H1 (cell line): Measurements from ENCODE around the gene ZNF532. TPM values are rescaled to one million over a fixed set of nuclear protein-coding genes. Genes with fewer than 3 reads are reported as not detected.
A peak's percentile ranks its signal among the peaks of the same experiment; 100 is the strongest.

Experiments
- CTCF ChIA-PET: fragments of 300-600 bp; sonication (Branson Sonifier 250); formaldehyde crosslinking; loops from one replicate; lab custom pipeline; 2021; ENCODE audit not compliant: partially characterized antibody; lab: Charles Lee
- POLR2A ChIA-PET: fragments of 300-600 bp; sonication (Branson Sonifier 250); formaldehyde crosslinking; loops from one replicate; lab custom pipeline; 2021; ENCODE audit warnings: inconsistent platforms; ENCODE audit not compliant: partially characterized antibody; lab: Charles Lee
- DNase-seq, 2 experiments: peaks; one replicate each; pipeline versions ENCODE4 v3.0.0 to v3.0.0-alpha.2; 2010 to 2022; ENCODE audit warnings: low spot score in 2 of 2, low read depth in 1 of 2, mixed read lengths in 1 of 2
- FAIRE-seq: peaks from 2 replicates; lab custom pipeline; 2011; peaks lifted over from hg19 to GRCh38; lab: Jason Lieb, UNC
- H2AFZ ChIP-seq: 2 replicates; pipeline ENCODE4 v1.8.1; 2012; ENCODE audit warnings: low read length, inconsistent platforms
- H2AK5ac ChIP-seq: 2 replicates; pipeline ENCODE4 v1.6.1; 2013; ENCODE audit warnings: low read depth, low read length
- H2BK120ac ChIP-seq: replicated peaks from 2 replicates; pipeline ENCODE3; 2013; ENCODE audit warnings: low read depth, low read length, inconsistent platforms
- H2BK12ac ChIP-seq: 2 replicates; pipeline ENCODE4 v1.6.1; 2013; ENCODE audit warnings: low read depth, low read length
- H2BK15ac ChIP-seq: 2 replicates; pipeline ENCODE4 v1.6.1; 2013; ENCODE audit warnings: low read length
- H2BK20ac ChIP-seq: 2 replicates; pipeline ENCODE4 v1.6.1; 2013; ENCODE audit warnings: low read length
- H2BK5ac ChIP-seq: 2 replicates; pipeline ENCODE4 v1.6.1; 2013; ENCODE audit warnings: low read depth, low read length
- H3K14ac ChIP-seq: 2 replicates; pipeline ENCODE4 v1.6.1; 2013; ENCODE audit warnings: inconsistent platforms; ENCODE audit not compliant: insufficient read length
- H3K18ac ChIP-seq: 2 replicates; pipeline ENCODE4 v1.6.1; 2013; ENCODE audit warnings: low read length; ENCODE audit errors: extremely low read depth
- H3K23ac ChIP-seq: 2 replicates; pipeline ENCODE4 v1.6.1; 2013; ENCODE audit warnings: inconsistent platforms; ENCODE audit not compliant: insufficient read length
- H3K23me2 ChIP-seq: 2 replicates; pipeline ENCODE4 v1.6.1; 2013; ENCODE audit warnings: low read depth, low read length
- H3K27ac ChIP-seq: 2 replicates; pipeline ENCODE4 v1.6.1; 2011; ENCODE audit warnings: low read depth, low read length, inconsistent platforms
- H3K27me3 ChIP-seq, 4 experiments: replicated peaks in 1 of 4; 1 replicate in 1 of 4; 2 replicates in 3 of 4; pipeline versions ENCODE4 v1.6.1 to v1.8.1; 2011 to 2013; ENCODE audit warnings: low read length in 3 of 4, mild to moderate bottlenecking in 3 of 4, inconsistent platforms in 2 of 4, mixed read lengths in 2 of 4, moderate library complexity in 1 of 4; ENCODE audit not compliant: control insufficient read depth in 3 of 4, insufficient read depth in 3 of 4; ENCODE audit errors: extremely low read depth in 1 of 4
- H3K36me3 ChIP-seq, 4 experiments: 2 replicates each; pipeline versions ENCODE4 v1.6.1 to v1.8.1; 2011 to 2013; ENCODE audit warnings: mild to moderate bottlenecking in 4 of 4, low read length in 3 of 4, moderate library complexity in 2 of 4, control low read depth in 1 of 4, inconsistent platforms in 1 of 4; ENCODE audit not compliant: insufficient read depth in 4 of 4, control insufficient read depth in 2 of 4
- H3K4ac ChIP-seq: replicated peaks from 2 replicates; pipeline ENCODE3; 2013; ENCODE audit warnings: low read length, low read depth, mixed read lengths, inconsistent platforms; ENCODE audit not compliant: insufficient read length
- H3K4me1 ChIP-seq, 4 experiments: replicated peaks in 1 of 4; 1 replicate in 1 of 4; 2 replicates in 3 of 4; pipeline versions ENCODE4 v1.6.1 to v1.8.1; 2011 to 2013; ENCODE audit warnings: low read length in 3 of 4, inconsistent platforms in 2 of 4, mixed read lengths in 1 of 4; ENCODE audit not compliant: insufficient read depth in 4 of 4, control insufficient read depth in 3 of 4
- H3K4me2 ChIP-seq, 2 experiments: 2 replicates each; pipeline versions ENCODE4 v1.6.1 to v1.8.1; 2011 to 2013; ENCODE audit warnings: low read depth in 2 of 2, low read length in 2 of 2, control low read depth in 1 of 2, inconsistent platforms in 1 of 2, mild to moderate bottlenecking in 1 of 2; ENCODE audit not compliant: insufficient read depth in 1 of 2
- H3K4me3 ChIP-seq, 4 experiments: fragments of 200-600, 300-600 bp in 1 of 4; sonication (generic), shearing (Covaris generic), sonication (Bioruptor Twin) in 1 of 4; 2 replicates each; pipeline versions ENCODE4 v1.5.1 to v1.8.1; 2011 to 2016; ENCODE audit warnings: low read length in 4 of 4, low read depth in 3 of 4, control low read depth in 2 of 4, inconsistent platforms in 2 of 4, mild to moderate bottlenecking in 2 of 4, mixed read lengths in 1 of 4, moderate library complexity in 1 of 4; ENCODE audit not compliant: insufficient read depth in 2 of 4; ENCODE audit errors: extremely low read depth in 1 of 4
- H3K56ac ChIP-seq: replicated peaks from 2 replicates; pipeline ENCODE3; 2013; ENCODE audit warnings: low read depth, mild to moderate bottlenecking, mixed read lengths, low read length, inconsistent platforms; ENCODE audit not compliant: insufficient read length
- H3K79me1 ChIP-seq: 2 replicates; pipeline ENCODE4 v1.6.1; 2013; ENCODE audit warnings: low read depth, low read length, control low read depth
- H3K79me2 ChIP-seq, 2 experiments: 2 replicates each; pipeline versions ENCODE4 v1.6.1 to v1.8.1; 2012 to 2013; ENCODE audit warnings: low read length in 2 of 2, mild to moderate bottlenecking in 2 of 2, inconsistent platforms in 1 of 2; ENCODE audit not compliant: insufficient read depth in 2 of 2, control insufficient read depth in 1 of 2
- H3K9ac ChIP-seq, 4 experiments: replicated peaks in 1 of 4; 1 replicate in 1 of 4; 2 replicates in 3 of 4; pipeline versions ENCODE4 v1.6.1 to v1.8.1; 2011 to 2013; ENCODE audit warnings: low read depth in 3 of 4, low read length in 3 of 4, control low read depth in 2 of 4, mild to moderate bottlenecking in 2 of 4, moderate library complexity in 2 of 4, inconsistent platforms in 1 of 4; ENCODE audit errors: extremely low read depth in 1 of 4
- H3K9me3 ChIP-seq, 2 experiments: 2 replicates each; pipeline versions ENCODE4 v1.6.1 to v1.8.1; 2012 to 2013; ENCODE audit warnings: mild to moderate bottlenecking in 2 of 2, moderate library complexity in 2 of 2, control low read depth in 1 of 2, inconsistent platforms in 1 of 2, low read depth in 1 of 2, low read length in 1 of 2, mixed read lengths in 1 of 2; ENCODE audit not compliant: insufficient read depth in 2 of 2
- H4K20me1 ChIP-seq, 2 experiments: replicated peaks in 1 of 2; 2 replicates each; pipeline versions ENCODE3 to v1.8.1; 2011 to 2013; ENCODE audit warnings: inconsistent platforms in 2 of 2, low read length in 2 of 2, mild to moderate bottlenecking in 1 of 2; ENCODE audit not compliant: insufficient read depth in 2 of 2, control insufficient read depth in 1 of 2
- H4K5ac ChIP-seq: 2 replicates; pipeline ENCODE4 v1.6.1; 2013; ENCODE audit warnings: low read length, low read depth, mixed read lengths, inconsistent platforms; ENCODE audit not compliant: insufficient read length
- H4K8ac ChIP-seq: 2 replicates; pipeline ENCODE4 v1.8.0; 2013; ENCODE audit warnings: mild to moderate bottlenecking, moderate library complexity, low read length, inconsistent platforms; ENCODE audit not compliant: insufficient read depth; ENCODE audit errors: extremely low read depth
- H4K91ac ChIP-seq: replicated peaks from 2 replicates; pipeline ENCODE3; 2013; ENCODE audit warnings: low read length, mixed read lengths, inconsistent platforms; ENCODE audit not compliant: insufficient read length
- ASH2L ChIP-seq: fragments of 200-600, 300-600 bp; sonication (generic); IDR thresholded peaks from one replicate; pipeline ENCODE4 v1.7.1; 2017; ENCODE audit warnings: low read length
- BCL11A ChIP-seq, 2 experiments: IDR thresholded peaks; one replicate each; pipeline ENCODE4 v1.6.1; 2011; ENCODE audit warnings: low read depth in 2 of 2, low read length in 2 of 2, mild to moderate bottlenecking in 2 of 2
- BRCA1 ChIP-seq: IDR thresholded peaks from 2 replicates; pipeline ENCODE4 v1.6.1; 2012; ENCODE audit warnings: low read depth, low read length, improper control_type of control experiment
- CEBPB ChIP-seq: IDR thresholded peaks from 2 replicates; pipeline ENCODE4 v1.6.1; 2012; ENCODE audit warnings: low read depth, low read length
- CREB1 ChIP-seq: IDR thresholded peaks from 2 replicates; pipeline ENCODE4 v1.6.1; 2012; ENCODE audit warnings: inconsistent platforms
- EGR1 ChIP-seq: IDR thresholded peaks from 2 replicates; pipeline ENCODE4 v1.6.1; 2011; ENCODE audit warnings: low read depth, low read length, borderline replicate concordance
- GTF2F1 ChIP-seq: IDR thresholded peaks from 2 replicates; pipeline ENCODE4 v1.6.1; 2012; ENCODE audit warnings: low read depth, low read length, improper control_type of control experiment, borderline replicate concordance
- KDM1A ChIP-seq: fragments of 200-600, 300-600 bp; sonication (generic); IDR thresholded peaks from 2 replicates; pipeline ENCODE4 v1.7.1; 2016; ENCODE audit warnings: mild to moderate bottlenecking, low read length, borderline replicate concordance
- MAX ChIP-seq: IDR thresholded peaks from 2 replicates; pipeline ENCODE4 v1.6.1; 2012; ENCODE audit warnings: inconsistent platforms
- POLR2A ChIP-seq, 2 experiments: IDR thresholded peaks; 1 replicate in 1 of 2; 2 replicates in 1 of 2; pipeline ENCODE4 v1.6.1; 2011; ENCODE audit warnings: low read depth in 2 of 2, low read length in 2 of 2, mild to moderate bottlenecking in 2 of 2; ENCODE audit errors: control extremely low read depth in 1 of 2
- RXRA ChIP-seq: IDR thresholded peaks from 2 replicates; pipeline ENCODE4 v1.6.1; 2011; ENCODE audit warnings: low read depth, mild to moderate bottlenecking, low read length, moderate library complexity; ENCODE audit not compliant: insufficient read depth
- SIX5 ChIP-seq: IDR thresholded peaks from 2 replicates; pipeline ENCODE4 v1.6.1; 2011; ENCODE audit warnings: mild to moderate bottlenecking, low read depth, low read length
- SP1 ChIP-seq: IDR thresholded peaks from 2 replicates; pipeline ENCODE4 v1.6.1; 2011; ENCODE audit warnings: low read depth, low read length
- ZNF274 ChIP-seq: IDR thresholded peaks from 2 replicates; pipeline ENCODE4 v1.7.0; 2012; ENCODE audit warnings: low read length, borderline replicate concordance; ENCODE audit errors: extremely low read depth
- WGBS, 2 experiments: shearing (Covaris generic) in 1 of 2; methylation state at CpG; one replicate each; pipeline versions ENCODE4 v1.1.6 to v1.1.7; 2013 to 2015; ENCODE audit warnings: low lambda C conversion rate in 2 of 2, mixed read lengths in 2 of 2, inconsistent platforms in 1 of 2, low coverage in 1 of 2, missing lambda C conversion rate in 1 of 2; ENCODE audit not compliant: insufficient replicate concordance in 2 of 2, insufficient coverage in 1 of 2, insufficient read length in 1 of 2; ENCODE audit errors: extremely low coverage in 1 of 2, missing lambda C conversion rate in 1 of 2; 5-methylcytosine and 5-hydroxymethylcytosine counted together
- polyA plus RNA-seq, 7 experiments: library from polyadenylated mRNA; depleted of rRNA in 3 of 7; stranded (reverse) in 5 of 7; unstranded in 2 of 7; fragments of >200 nt in 5 of 7; fragments of 200-250 nt in 2 of 7; gene quantifications; 1 replicate in 5 of 7; 2 replicates in 1 of 7; 4 replicates in 1 of 7; pipeline versions ENCODE4 v1.2.1 to v1.2.3, GENCODE V29; 2011 to 2013; ENCODE audit warnings: missing spikeins in 2 of 7, mixed read lengths in 2 of 7
- total RNA-seq: library from RNA; stranded (reverse); fragmentation: NEBNext Ultra II Directional; extraction: Animal tissue kit (Norgen Biotek cat#: 25700); gene quantifications from 2 replicates; pipeline ENCODE4 v1.2.1, GENCODE V29; 2021
- TF ChIP-seq, protein P1 (sequence below): IDR thresholded peaks from 2 replicates; pipeline ENCODE4 v1.6.1; 2012; ENCODE audit warnings: inconsistent platforms

Gene ZNF532
- total and polyA plus RNA-seq, 2 of the 8 experiments (the other 6 are each of a cell fraction or from before 2014, with no cell fraction given) = 143 to 240 TPM

DNA sequence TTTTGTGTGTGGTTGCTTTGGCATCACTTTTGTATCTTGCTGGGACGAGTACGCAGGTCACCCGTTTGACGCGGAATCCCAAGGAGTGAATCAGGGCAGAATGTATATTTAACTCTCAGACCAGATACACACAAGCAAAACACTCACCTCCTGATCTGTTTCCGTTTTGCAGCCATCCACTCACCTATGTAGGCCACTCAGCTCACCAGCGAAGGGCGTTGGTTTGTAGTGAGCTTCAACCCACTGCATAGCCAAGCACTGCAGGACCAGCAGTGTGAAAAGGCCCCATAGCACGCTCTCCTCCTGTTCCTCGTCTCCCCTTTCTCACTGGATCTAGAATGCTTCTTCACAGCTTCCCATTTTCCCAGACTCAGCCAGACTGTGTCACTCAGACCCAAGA is 58.3 kb downstream of the ZNF532 start:
- Histone ChIP-seq H4K20me1 (peaks cover 18 to 22% of the 10 kb centered on the region in 2 experiments), H3K4me1 (peaks cover 5 to 10% (median 5%) of the 10 kb centered on the region in 4 experiments), H2BK12ac (no peak overlapping the region), H3K9ac (no peak overlapping the region), H3K14ac (no peak overlapping the region), H3K4me2 (no peak overlapping the region), H3K4ac (no peak overlapping the region), H2BK20ac (no peak overlapping the region), H2AK5ac (no peak overlapping the region), H4K91ac (no peak overlapping the region), H3K79me2 (peaks cover 15 to 100% of the 10 kb centered on the region in 2 experiments; a peak in 3 of 4 replicates), H3K23ac (no peak overlapping the region), H3K27me3 (no peaks in the 10 kb centered on the region), H3K27ac (no peak overlapping the region), H3K4me3 (no peak overlapping the region), H2BK15ac (no peak overlapping the region), H3K23me2 (no peaks in the 10 kb centered on the region; the same call in 1 of the 2 replicates), H3K56ac (no peak overlapping the region), H2BK120ac (no peak overlapping the region), H4K5ac (no peak overlapping the region), H3K9me3 (no peaks in the 10 kb centered on the region), H3K36me3 (peaks cover 13 to 65% (median 42%) of the 10 kb centered on the region in 4 experiments), H3K18ac (no peak overlapping the region), H3K79me1 (peaks cover 16% of the 10 kb centered on the region), H2BK5ac (peak overlapping the region; percentile 40; the same call in 1 of the 2 replicates), H4K8ac (no peak overlapping the region), H2AFZ (no peak overlapping the region)
- ChIA-PET POLR2A (interaction anchor here (0.7 to 4.4 kb wide), 4 partner anchors 11 to 58 kb away, joined by 3 to 33 read pairs (median 3); partner anchors contain the start of gene ZNF532), CTCF (interaction anchor here (3.5 kb wide), 1 partner anchor 11 kb away, joined by 14 read pairs; no protein-coding TSS in a partner anchor)
- DNase-seq = peak in 1 of 2 experiments; percentile 41
- 97% methylated on average over 10 of the region's 10 CpGs; no CpG with 5 or more reads in 1 of the 2 experiments for WGBS, 2 experiments
- no peak for FAIRE-seq
- TF ChIP-seq ASH2L = no peak
- TF ChIP-seq GTF2F1 = no peak
- no peak for TF ChIP-seq ZNF274
- no peak for TF ChIP-seq SIX5
- TF ChIP-seq CREB1 = no peak
- no peak for TF ChIP-seq CEBPB
- TF ChIP-seq EGR1 = no peak
- no peak for TF ChIP-seq SP1
- TF ChIP-seq, protein P1, sequence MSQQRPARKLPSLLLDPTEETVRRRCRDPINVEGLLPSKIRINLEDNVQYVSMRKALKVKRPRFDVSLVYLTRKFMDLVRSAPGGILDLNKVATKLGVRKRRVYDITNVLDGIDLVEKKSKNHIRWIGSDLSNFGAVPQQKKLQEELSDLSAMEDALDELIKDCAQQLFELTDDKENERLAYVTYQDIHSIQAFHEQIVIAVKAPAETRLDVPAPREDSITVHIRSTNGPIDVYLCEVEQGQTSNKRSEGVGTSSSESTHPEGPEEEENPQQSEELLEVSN = no peak
- no peak for TF ChIP-seq MAX
- TF ChIP-seq POLR2A (IDR thresholded peaks at IDR 0.05; ENCODE audit: control extremely low read depth in 1 of 2, low read depth in 2 of 2, low read length in 2 of 2) = no peak
- TF ChIP-seq KDM1A = no peak
- no peak for TF ChIP-seq RXRA
- no peak for TF ChIP-seq BCL11A (IDR thresholded peaks at IDR 0.05; ENCODE audit: low read depth in 2 of 2, low read length in 2 of 2)
- TF ChIP-seq BRCA1 = no peak
